GM23248 (cell line): Measurements from ENCODE around the gene GP9.

Experiments
- EZH2 ChIP-seq: fragments of 200-600 bp; sonication (generic); IDR thresholded peaks from 2 replicates; pipeline ENCODE4 v1.6.1; 2018; ENCODE audit warnings: antibody characterized with exemption, mild to moderate bottlenecking; ENCODE audit not compliant: insufficient read depth, poor library complexity, severe bottlenecking
- EZH2phosphoT487 ChIP-seq: fragments of 200-600 bp; sonication (generic); IDR thresholded peaks from 2 replicates; pipeline ENCODE4 v1.6.1; 2018; ENCODE audit warnings: antibody characterized with exemption, moderate library complexity, mild to moderate bottlenecking, low read depth; ENCODE audit not compliant: insufficient read depth

DNA sequence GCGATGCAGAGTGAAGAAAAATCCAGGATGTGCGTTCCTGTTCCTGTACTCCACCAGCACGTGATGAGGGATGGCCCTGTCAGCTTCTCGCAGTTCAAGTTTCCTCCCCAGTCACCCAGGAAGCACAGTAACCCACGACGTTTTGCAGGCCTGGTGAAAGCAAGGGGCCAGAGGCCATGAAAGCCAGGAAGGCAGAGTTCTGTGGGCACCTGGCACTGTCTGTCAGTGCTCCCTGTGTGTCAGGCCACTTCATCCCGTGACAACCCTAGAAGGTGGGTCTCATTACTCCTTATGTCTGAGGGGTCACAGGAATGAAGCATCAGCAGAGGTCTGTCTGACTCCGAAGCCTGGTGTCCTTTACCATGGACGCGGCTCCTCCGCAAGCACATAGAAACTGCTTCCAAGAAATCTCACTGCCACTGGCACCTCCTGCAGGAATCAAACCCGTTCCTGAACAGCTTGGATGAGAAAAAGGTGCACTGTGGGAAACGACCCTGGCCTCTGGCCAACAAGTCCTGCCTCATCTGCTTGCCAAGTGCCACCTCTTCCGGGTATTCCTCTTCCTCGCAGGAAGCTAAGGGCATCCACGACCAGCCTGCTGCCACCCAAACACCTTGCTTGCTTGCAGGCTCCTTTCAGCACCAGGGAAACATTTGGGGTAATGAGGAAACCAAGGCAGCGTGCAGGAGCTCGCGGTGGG is 46.4 kb downstream of the GP9 start:
- TF ChIP-seq EZH2 (no peak), EZH2phosphoT487 (no peak)
